NT2/D1 (cell line): ENCODE measurements around the gene CBLN2.

Source experiments
- DNase-seq: peaks from one replicate; pipeline ENCODE4 v3.0.0-alpha.2; 2011; ENCODE audit warnings: low read depth, low spot score
- H3K27me3 ChIP-seq: 2 replicates; pipeline ENCODE4 v1.6.0; 2011; ENCODE audit warnings: mild to moderate bottlenecking; ENCODE audit not compliant: insufficient read length, insufficient read depth
- H3K36me3 ChIP-seq: 2 replicates; pipeline ENCODE4 v1.6.1; 2011; ENCODE audit warnings: mild to moderate bottlenecking, low read length, mixed read lengths; ENCODE audit not compliant: insufficient read depth, insufficient read length
- H3K4me1 ChIP-seq: 2 replicates; pipeline ENCODE4 v1.5.1; 2011; ENCODE audit not compliant: insufficient read depth, insufficient read length
- H3K4me3 ChIP-seq: 2 replicates; pipeline ENCODE4 v1.5.1; 2011; ENCODE audit warnings: low read depth; ENCODE audit not compliant: insufficient read length
- H3K9ac ChIP-seq: 2 replicates; pipeline ENCODE4 v1.6.0; 2011; ENCODE audit warnings: low read depth; ENCODE audit not compliant: insufficient read length
- H3K9me3 ChIP-seq: 2 replicates; pipeline ENCODE4 v1.5.1; 2011; ENCODE audit warnings: mild to moderate bottlenecking, low read length; ENCODE audit not compliant: insufficient read depth
- SUZ12 ChIP-seq: IDR thresholded peaks from 2 replicates; pipeline ENCODE4 v1.6.1; 2011; ENCODE audit not compliant: insufficient read length, insufficient read depth; ENCODE audit errors: extremely low read depth
- YY1 ChIP-seq: IDR thresholded peaks from 2 replicates; pipeline ENCODE4 v1.6.1; 2011; ENCODE audit not compliant: insufficient read length, insufficient read depth
- ZNF274 ChIP-seq: IDR thresholded peaks from 2 replicates; pipeline ENCODE4 v1.6.1; 2011; ENCODE audit warnings: mild to moderate bottlenecking, low read depth, low read length

The CBLN2 gene

GRCh38 chr18:72544092-72544886, at the start of gene CBLN2:
Gene CBLN2 (minus strand): TSS chr18:72544342. CDS start chr18:72542160, 2,182 bp downstream.
- Histone ChIP-seq H3K36me3 (no peaks in the 10 kb centered on the region), H3K27me3 (peaks cover 66% of the 10 kb centered on the region), H3K9me3 (no peaks in the 10 kb centered on the region), H3K4me1 (no peaks in the 10 kb centered on the region), H3K4me3 (peak within 1 kb of the TSS; percentile 42), H3K9ac (no peak within 1 kb of the TSS)
- peak; percentile 44 for DNase-seq
- TF ChIP-seq YY1 (no peak), ZNF274 (no peak), SUZ12 (no peak)

DNA sequence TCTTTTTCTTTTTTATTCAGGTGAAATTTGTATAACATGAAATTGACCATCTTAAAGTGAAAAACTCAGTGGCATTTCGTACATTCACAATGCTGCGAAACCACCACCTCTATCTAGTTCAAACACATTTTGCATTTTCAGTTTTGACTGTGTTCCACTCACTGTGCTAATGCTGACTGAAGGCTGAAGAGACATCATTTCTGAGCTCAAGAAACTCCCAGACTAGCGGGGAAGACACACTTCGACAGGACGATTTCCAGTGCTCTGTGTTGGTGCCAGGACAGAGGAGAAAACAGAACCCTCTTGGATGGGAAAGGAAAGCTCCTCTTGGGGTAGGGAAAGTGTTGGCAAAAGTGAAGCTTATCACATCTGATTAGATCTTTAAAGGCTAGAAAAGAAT, 44.2 kb upstream of the CBLN2 start:
- Histone ChIP-seq H3K9ac (no peak overlapping the region), H3K27me3 (no peaks in the 10 kb centered on the region), H3K36me3 (no peaks in the 10 kb centered on the region), H3K4me1 (no peaks in the 10 kb centered on the region), H3K9me3 (no peaks in the 10 kb centered on the region), H3K4me3 (no peak overlapping the region)
- no peak for DNase-seq
- no peak for TF ChIP-seq ZNF274
- no peak for TF ChIP-seq SUZ12
- TF ChIP-seq YY1, result no peak

DNA sequence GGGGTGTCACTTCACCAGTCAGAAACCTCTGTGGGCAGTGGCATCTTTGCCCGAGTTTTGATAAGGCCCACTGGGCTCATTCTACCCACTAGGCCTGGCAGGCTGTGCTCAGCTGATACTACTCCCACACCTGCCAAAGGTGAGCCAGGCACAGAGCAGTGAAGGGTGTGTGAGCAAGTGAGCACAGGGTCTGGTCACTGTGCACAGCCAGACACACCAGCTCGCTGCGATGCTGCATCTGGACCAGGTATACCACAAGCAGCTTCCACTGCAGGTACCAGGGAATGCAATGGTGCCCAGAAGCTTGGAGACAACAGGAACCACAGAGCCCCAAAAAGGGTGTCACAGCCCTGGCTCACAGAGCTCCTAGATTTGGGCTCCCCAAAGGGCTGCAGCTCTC, 40.6 kb upstream of the CBLN2 start:
- TF ChIP-seq YY1 (no peak), ZNF274 (no peak), SUZ12 (no peak)

GRCh38 chr18:72581976-72582375, 37.8 kb upstream of the CBLN2 start:
- no peaks in the 10 kb centered on the region for H3K27me3 ChIP-seq
- no peak overlapping the region for H3K4me3 ChIP-seq
- H3K9me3 ChIP-seq, result no peaks in the 10 kb centered on the region
- no peak for DNase-seq
- TF ChIP-seq ZNF274 (no peak), SUZ12 (no peak), YY1 (no peak)
- H3K9ac ChIP-seq, result no peak overlapping the region
- H3K36me3 ChIP-seq, result no peaks in the 10 kb centered on the region
- no peaks in the 10 kb centered on the region for H3K4me1 ChIP-seq

More for the DNA sequence above, 40.6 kb upstream of the CBLN2 start:
- Histone ChIP-seq H3K27me3 (no peaks in the 10 kb centered on the region), H3K36me3 (no peaks in the 10 kb centered on the region), H3K9ac (no peak overlapping the region), H3K4me1 (no peaks in the 10 kb centered on the region), H3K9me3 (no peaks in the 10 kb centered on the region), H3K4me3 (no peak overlapping the region)
- no peak for DNase-seq

GRCh38 chr18:72572896-72573295, 28.8 kb upstream of the CBLN2 start:
- H3K9ac ChIP-seq, result no peak overlapping the region
- H3K36me3 ChIP-seq, result no peaks in the 10 kb centered on the region
- TF ChIP-seq ZNF274 (no peak), YY1 (no peak), SUZ12 (no peak)
- H3K4me1 ChIP-seq, result no peaks in the 10 kb centered on the region
- H3K4me3 ChIP-seq, result no peak overlapping the region
- H3K9me3 ChIP-seq, result no peaks in the 10 kb centered on the region
- H3K27me3 ChIP-seq, result no peaks in the 10 kb centered on the region
- no peak for DNase-seq

- Histone ChIP-seq H3K36me3 (no peaks in the 10 kb centered on the region), H3K27me3 (no peaks in the 10 kb centered on the region), H3K9me3 (no peaks in the 10 kb centered on the region), H3K4me1 (no peaks in the 10 kb centered on the region), H3K4me3 (no peak overlapping the region), H3K9ac (no peak overlapping the region)
- DNase-seq, result no peak
- TF ChIP-seq SUZ12 (no peak), YY1 (no peak), ZNF274 (no peak)
Observed at GRCh38 chr18:72566290-72566689, 22.1 kb upstream of the CBLN2 start.

- Histone ChIP-seq H3K9ac (no peak overlapping the region), H3K36me3 (no peaks in the 10 kb centered on the region), H3K27me3 (no peaks in the 10 kb centered on the region), H3K9me3 (no peaks in the 10 kb centered on the region), H3K4me1 (no peaks in the 10 kb centered on the region), H3K4me3 (no peak overlapping the region)
- TF ChIP-seq SUZ12, result no peak
- no peak for TF ChIP-seq ZNF274
- no peak for TF ChIP-seq YY1
- DNase-seq, result no peak
Observed at GRCh38 chr18:72555968-72556367, 11.8 kb upstream of the CBLN2 start.
